Measurements from ENCODE around the gene ADAMTS20. TPM values are rescaled to one million over a fixed set of nuclear protein-coding genes. Genes with fewer than 3 reads are reported as not detected.

ADAMTS20 gene
- total RNA-seq, 1 experiment from 2014 or later = 0.30 TPM

GRCh38 chr12:43480591-43480990 is 71.4 kb downstream of the ADAMTS20 start:
- no peak for DNase-seq (ENCODE audit: low read depth)

DNA sequence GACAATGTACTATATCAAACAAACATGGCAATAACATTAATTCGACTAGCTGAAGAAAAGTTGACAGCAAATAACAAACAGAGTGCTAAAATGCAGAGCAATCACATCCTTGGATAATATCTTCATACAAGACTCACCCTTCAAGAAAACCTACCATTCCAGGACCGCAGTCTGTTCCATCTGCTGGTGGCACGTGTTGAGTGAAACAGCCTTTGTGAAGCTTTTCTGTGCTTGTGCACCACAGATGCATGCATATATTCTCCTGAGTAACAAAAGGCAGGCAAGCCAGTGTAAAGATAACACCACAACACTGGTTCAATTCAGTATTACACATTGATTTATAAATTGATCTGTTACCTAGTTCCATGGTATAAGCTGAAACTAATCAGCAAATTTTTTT is 89.3 kb downstream of the ADAMTS20 start:
- DNase-seq (ENCODE audit: low read depth) = no peak

- DNase-seq (ENCODE audit: low read depth) = no peak
Measured at GRCh38 chr12:43462080-43462479, 89.9 kb downstream of the ADAMTS20 start.

- DNase-seq (ENCODE audit: low read depth) = no peak
Measured at GRCh38 chr12:43459285-43459684, 92.7 kb downstream of the ADAMTS20 start.

GRCh38 chr12:43453761-43454160 is 98.2 kb downstream of the ADAMTS20 start:
- DNase-seq (ENCODE audit: low read depth) = peak; percentile 67

DNA sequence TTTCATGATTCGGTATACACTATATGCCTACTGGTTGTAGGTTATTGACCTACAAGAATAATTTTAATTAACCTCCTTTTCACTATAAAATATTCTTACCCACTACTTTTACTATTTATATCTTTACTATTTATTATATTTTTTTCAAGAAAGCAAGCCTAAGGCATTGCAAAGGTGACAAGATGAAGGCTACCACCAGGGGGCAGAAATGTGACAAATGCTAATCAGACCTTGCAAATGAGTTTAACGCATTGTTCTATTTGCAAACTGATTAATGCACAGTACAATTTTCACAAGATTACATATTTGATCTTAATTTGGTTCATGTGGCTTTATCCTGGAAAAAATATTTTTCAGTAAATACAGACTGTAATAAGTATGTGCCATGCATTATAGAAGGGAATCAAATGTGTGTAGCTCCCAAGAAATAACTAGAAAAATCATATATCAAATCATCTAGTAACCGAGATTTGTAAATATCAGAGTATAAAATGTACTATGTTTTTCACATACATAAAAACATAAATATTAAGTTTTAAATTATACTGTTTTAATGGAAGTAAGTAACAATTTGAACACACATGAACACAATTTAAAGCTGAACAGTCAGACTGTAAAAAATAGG is 107.0 kb downstream of the ADAMTS20 start:
- peak; percentile 56 for DNase-seq (ENCODE audit: low read depth)

DNA sequence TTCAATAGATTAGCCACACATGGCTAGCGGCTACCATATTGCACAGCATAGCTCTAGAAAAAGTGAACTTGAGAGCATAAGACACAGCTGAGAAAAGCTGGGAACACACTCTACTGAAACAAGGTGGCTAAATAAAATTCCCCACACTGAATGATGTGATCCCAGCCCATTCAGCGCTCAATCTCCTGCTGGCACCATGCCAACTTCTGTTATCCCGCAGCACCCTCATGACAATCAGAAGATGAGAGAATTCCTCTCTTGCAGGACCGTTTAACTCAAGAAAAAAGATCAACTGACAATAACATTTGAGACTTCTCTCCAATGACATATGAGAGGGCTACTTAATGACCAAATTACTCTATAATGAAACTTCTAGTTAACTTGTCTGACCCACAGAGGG is 115.4 kb downstream of the ADAMTS20 start:
- DNase-seq (ENCODE audit: low read depth) = no peak

GRCh38 chr12:43434614-43435013 is 117.4 kb downstream of the ADAMTS20 start:
- no peak for DNase-seq (ENCODE audit: low read depth)

DNA sequence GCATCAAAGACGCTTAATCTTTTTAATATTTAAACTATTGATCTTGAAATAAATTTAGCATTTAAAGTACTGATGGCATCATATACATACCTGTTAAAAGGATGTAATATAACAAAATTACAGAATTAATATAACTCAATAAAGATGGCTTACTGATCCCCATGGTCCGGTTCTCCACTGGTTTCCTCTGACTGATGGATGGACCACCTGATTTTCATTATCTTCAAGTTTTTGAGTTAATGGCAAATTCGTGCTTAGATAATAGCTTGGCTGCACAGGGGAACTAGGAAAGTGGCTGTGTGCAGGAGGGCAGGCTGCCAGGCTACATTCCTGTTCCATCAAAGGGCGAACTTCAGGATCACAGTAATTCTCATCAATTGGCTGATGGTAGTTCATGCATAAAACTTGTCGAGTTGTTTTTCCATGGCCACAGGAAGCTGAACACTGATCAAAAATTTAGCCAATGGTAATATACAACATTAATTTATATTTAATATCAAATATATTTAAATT is 123.9 kb downstream of the ADAMTS20 start:
- DNase-seq (ENCODE audit: low read depth) = no peak

GRCh38 chr12:43425361-43425760 is 126.6 kb downstream of the ADAMTS20 start:
- DNase-seq (ENCODE audit: low read depth) = peak; percentile 7

GRCh38 chr12:43416981-43417380 is 135.0 kb downstream of the ADAMTS20 start:
- no peak for DNase-seq (ENCODE audit: low read depth)

- DNase-seq (ENCODE audit: low read depth) = no peak
Measured at GRCh38 chr12:43407816-43408645, 144.0 kb downstream of the ADAMTS20 start.

- no peak for DNase-seq (ENCODE audit: low read depth)
Measured at GRCh38 chr12:43406801-43407200, 145.2 kb downstream of the ADAMTS20 start.

DNA sequence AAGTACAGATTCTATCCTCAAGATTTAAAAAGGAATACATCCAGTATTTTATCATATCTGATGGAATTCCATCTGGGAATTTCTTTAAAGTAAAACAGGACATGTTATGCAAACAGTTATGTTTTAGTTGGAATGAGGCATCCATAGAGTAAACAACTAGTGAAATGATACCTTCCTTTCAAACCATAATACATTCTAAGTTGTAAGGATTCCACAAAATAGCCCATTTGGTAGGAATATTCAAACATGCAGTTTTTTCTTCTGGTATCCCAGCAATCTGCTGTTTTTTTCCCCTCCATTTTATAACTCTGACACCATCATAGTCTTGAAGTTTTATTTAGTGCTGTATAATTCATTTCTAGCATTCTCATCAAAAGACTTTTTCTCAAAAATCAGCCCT is 149.6 kb downstream of the ADAMTS20 start:
- no peak for DNase-seq (ENCODE audit: low read depth)

DNA sequence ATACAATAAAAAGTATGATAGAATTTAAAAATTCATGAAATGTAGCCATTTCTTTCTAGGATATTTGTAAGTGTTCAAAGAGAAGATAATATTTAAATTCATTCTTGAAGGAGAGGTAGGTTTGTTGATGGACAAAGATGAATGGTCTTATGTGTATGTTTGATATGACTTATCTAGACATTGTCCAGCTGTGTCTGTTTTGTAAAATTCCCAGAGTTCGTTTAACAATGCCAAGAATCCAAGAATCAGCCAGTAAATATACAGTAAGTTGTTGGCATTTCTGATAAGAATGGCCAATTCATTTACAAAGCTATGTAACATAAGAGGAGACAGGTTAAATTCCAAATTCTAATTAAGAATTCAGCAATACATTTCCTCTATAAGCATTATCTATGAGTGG is 150.9 kb downstream of the ADAMTS20 start:
- no peak for DNase-seq (ENCODE audit: low read depth)

GRCh38 chr12:43396671-43397070 is 155.3 kb downstream of the ADAMTS20 start:
- no peak for DNase-seq (ENCODE audit: low read depth)

DNA sequence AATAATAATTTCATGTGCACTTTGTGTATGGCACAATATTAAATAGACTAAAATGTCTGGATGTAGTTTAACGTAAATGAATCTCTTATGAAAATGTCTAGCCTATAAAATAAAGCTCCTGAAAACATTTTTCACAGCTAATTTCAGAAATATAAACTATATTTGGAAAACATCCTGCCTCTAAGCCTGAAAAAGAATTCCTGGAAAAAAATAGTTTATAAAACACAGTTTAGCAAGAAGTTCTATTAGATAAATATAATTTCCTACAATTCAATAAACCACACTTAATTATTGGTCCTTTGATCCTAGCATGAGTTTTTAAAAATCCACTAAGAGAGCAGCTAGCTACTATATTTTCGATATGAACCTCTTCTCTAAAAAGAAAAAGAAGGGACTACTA is 159.9 kb downstream of the ADAMTS20 start:
- DNase-seq (ENCODE audit: low read depth) = no peak

GRCh38 chr12:43381879-43382278 is 170.1 kb downstream of the ADAMTS20 start:
- no peak for DNase-seq (ENCODE audit: low read depth)

GRCh38 chr12:43378448-43378847 is 173.6 kb downstream of the ADAMTS20 start:
- DNase-seq (ENCODE audit: low read depth) = no peak

- DNase-seq (ENCODE audit: low read depth) = peak; percentile 50
Measured at GRCh38 chr12:43370263-43370662, 181.7 kb downstream of the ADAMTS20 start.

GRCh38 chr12:43362910-43363694 is 188.9 kb downstream of the ADAMTS20 start:
- peak; percentile 16 for DNase-seq (ENCODE audit: low read depth)

DNA sequence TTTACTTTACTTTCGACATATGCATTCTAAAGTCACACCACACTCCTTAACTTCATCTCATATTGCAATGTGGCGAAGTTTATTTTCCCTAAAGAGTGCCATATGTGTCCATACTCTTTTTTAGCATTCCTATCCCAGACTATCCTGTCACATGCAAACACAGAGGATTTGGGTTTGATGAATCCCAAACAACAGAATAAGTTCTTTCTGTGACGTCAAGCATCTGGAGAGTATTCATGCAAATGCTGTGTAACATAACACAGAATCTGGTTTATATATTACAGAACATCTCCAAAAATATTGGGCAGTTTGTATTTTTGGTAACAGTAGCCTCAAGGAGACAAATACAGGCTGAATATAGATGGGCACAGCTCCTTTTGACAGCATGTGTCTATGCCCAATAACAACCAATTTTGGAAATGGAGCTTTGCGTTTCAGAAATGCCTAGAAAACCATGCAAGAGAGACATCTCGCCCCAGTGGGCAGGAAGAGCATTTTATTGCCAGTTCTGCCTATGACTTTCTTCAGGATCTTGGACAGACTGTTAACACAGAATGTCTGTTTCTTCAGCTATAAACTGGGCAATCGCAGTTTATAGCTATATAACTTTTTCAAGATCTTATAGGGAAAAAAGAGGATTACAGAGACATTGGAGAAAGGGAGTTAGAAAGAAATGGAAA is 190.8 kb downstream of the ADAMTS20 start:
- DNase-seq (ENCODE audit: low read depth) = no peak
